Lung (tissue), 12 donors: ENCODE data around the gene MPZL1. TPM values are rescaled to one million over a fixed set of nuclear protein-coding genes. Genes with fewer than 3 reads are reported as not detected.

Experiments used
- ATAC-seq: fragments of 200-7000 bp; cut with Tn5 transposase; one replicate; pipeline ENCODE4 v1.9.1; 2020; ENCODE audit warnings: moderate number of reproducible peaks; ENCODE audit not compliant: insufficient read depth, low FRiP score
- DNase-seq, 3 donors: peaks; one replicate each; pipeline ENCODE4 v3.0.0-alpha.2; 2013 to 2017
- H3K27ac ChIP-seq, 2 donors: one replicate each; pipeline ENCODE4 v1.5.1; 2013; ENCODE audit warnings: mild to moderate bottlenecking in 2 of 2, moderate library complexity in 2 of 2, control low read depth in 1 of 2, inconsistent platforms in 1 of 2, low read depth in 1 of 2, low read length in 1 of 2
- H3K27me3 ChIP-seq, 3 donors: one replicate each; pipeline ENCODE4 v1.5.1; 2013; ENCODE audit warnings: low read length in 2 of 3; ENCODE audit not compliant: control insufficient read depth in 3 of 3, insufficient read depth in 3 of 3
- H3K36me3 ChIP-seq, 4 donors: one replicate each; pipeline ENCODE4 v1.5.1; 2013; ENCODE audit warnings: low read length in 4 of 4, mild to moderate bottlenecking in 1 of 4, moderate library complexity in 1 of 4; ENCODE audit not compliant: control insufficient read depth in 4 of 4, insufficient read depth in 4 of 4
- H3K4me1 ChIP-seq, 5 donors: one replicate each; pipeline ENCODE4 v1.5.1; 2013; ENCODE audit warnings: low read length in 5 of 5, mild to moderate bottlenecking in 2 of 5, moderate library complexity in 1 of 5; ENCODE audit not compliant: control insufficient read depth in 5 of 5, insufficient read depth in 5 of 5
- H3K4me3 ChIP-seq: one replicate; pipeline ENCODE4 v1.5.1; 2013; ENCODE audit warnings: mild to moderate bottlenecking, control low read depth, moderate library complexity
- H3K9ac ChIP-seq, 2 donors: one replicate each; pipeline ENCODE4 v1.5.1; 2013; ENCODE audit warnings: low read length in 2 of 2, control low read depth in 1 of 2; ENCODE audit not compliant: insufficient read depth in 1 of 2
- H3K9me3 ChIP-seq, 4 donors: one replicate each; pipeline ENCODE4 v1.5.1; 2013; ENCODE audit warnings: low read length in 3 of 4, mild to moderate bottlenecking in 1 of 4, moderate library complexity in 1 of 4; ENCODE audit not compliant: control insufficient read depth in 4 of 4, insufficient read depth in 3 of 4
- WGBS, 2 donors: extraction: QIAGEN DNeasy Blood & Tissue Kit; methylation state at CpG; one replicate each; pipeline ENCODE4 v1.1.7; 2013; 5-methylcytosine and 5-hydroxymethylcytosine counted together
- polyA plus RNA-seq, 2 donors: library from polyadenylated mRNA; stranded (reverse); fragments of 200-250 nt; gene quantifications; one replicate each; pipeline ENCODE4 v1.2.1, GENCODE V29; 2013
- total RNA-seq, 2 donors: library from RNA; depleted of rRNA in 1 of 2; stranded (reverse); fragments of >200 nt in 1 of 2; gene quantifications; one replicate each; pipeline ENCODE4 v1.2.1, GENCODE V29; 2014 to 2021
- TF ChIP-seq, protein P1 (sequence below): IDR thresholded peaks from 2 replicates; pipeline ENCODE4 v1.5.1; 2012; ENCODE audit warnings: mild to moderate bottlenecking; ENCODE audit errors: control extremely low read depth, extremely low read depth
- donor health status: control.
- donor health status: control.
- donor health status: Bipolar disorder and iron deficiency.
- donor health status: healthy.
- donor health status: DM: yes; HTN: yes; CAD: no.

Gene MPZL1
- total and polyA plus RNA-seq, 4 donors, result 25.3 to 116 (median 77.0) TPM

GRCh38 chr1:167674156-167674555 is 47.6 kb upstream of the MPZL1 start:
- Histone ChIP-seq H3K36me3 (peaks cover 0 to 2% (median 0%) of the 10 kb centered on the region in 4 donors), H3K9me3 (no peaks in the 10 kb centered on the region), H3K9ac (no peak overlapping the region), H3K4me3 (no peak overlapping the region), H3K27me3 (no peaks in the 10 kb centered on the region), H3K27ac (no peak overlapping the region), H3K4me1 (peaks cover 0 to 18% (median 0%) of the 10 kb centered on the region in 5 donors)
- DNase-seq (no peak), ATAC-seq (no peak)
- TF ChIP-seq, protein P1, sequence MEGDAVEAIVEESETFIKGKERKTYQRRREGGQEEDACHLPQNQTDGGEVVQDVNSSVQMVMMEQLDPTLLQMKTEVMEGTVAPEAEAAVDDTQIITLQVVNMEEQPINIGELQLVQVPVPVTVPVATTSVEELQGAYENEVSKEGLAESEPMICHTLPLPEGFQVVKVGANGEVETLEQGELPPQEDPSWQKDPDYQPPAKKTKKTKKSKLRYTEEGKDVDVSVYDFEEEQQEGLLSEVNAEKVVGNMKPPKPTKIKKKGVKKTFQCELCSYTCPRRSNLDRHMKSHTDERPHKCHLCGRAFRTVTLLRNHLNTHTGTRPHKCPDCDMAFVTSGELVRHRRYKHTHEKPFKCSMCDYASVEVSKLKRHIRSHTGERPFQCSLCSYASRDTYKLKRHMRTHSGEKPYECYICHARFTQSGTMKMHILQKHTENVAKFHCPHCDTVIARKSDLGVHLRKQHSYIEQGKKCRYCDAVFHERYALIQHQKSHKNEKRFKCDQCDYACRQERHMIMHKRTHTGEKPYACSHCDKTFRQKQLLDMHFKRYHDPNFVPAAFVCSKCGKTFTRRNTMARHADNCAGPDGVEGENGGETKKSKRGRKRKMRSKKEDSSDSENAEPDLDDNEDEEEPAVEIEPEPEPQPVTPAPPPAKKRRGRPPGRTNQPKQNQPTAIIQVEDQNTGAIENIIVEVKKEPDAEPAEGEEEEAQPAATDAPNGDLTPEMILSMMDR, result no peak
- WGBS, 2 donors, result 71 to 74% methylated on average over 2 of the region's 2 CpGs

- TF ChIP-seq, protein P1, result no peak
- Histone ChIP-seq H3K4me3 (no peak overlapping the region), H3K9me3 (no peaks in the 10 kb centered on the region), H3K36me3 (peaks cover 0 to 2% (median 0%) of the 10 kb centered on the region in 4 donors), H3K27ac (no peak overlapping the region), H3K9ac (no peak overlapping the region), H3K27me3 (no peaks in the 10 kb centered on the region), H3K4me1 (peaks cover 0 to 8% (median 0%) of the 10 kb centered on the region in 5 donors)
- no peak for DNase-seq
- WGBS, 2 donors, result 86 to 94% methylated on average over 5 of the region's 5 CpGs
- ATAC-seq, result no peak
Observed at GRCh38 chr1:167675440-167675839, 46.3 kb upstream of the MPZL1 start.

DNA sequence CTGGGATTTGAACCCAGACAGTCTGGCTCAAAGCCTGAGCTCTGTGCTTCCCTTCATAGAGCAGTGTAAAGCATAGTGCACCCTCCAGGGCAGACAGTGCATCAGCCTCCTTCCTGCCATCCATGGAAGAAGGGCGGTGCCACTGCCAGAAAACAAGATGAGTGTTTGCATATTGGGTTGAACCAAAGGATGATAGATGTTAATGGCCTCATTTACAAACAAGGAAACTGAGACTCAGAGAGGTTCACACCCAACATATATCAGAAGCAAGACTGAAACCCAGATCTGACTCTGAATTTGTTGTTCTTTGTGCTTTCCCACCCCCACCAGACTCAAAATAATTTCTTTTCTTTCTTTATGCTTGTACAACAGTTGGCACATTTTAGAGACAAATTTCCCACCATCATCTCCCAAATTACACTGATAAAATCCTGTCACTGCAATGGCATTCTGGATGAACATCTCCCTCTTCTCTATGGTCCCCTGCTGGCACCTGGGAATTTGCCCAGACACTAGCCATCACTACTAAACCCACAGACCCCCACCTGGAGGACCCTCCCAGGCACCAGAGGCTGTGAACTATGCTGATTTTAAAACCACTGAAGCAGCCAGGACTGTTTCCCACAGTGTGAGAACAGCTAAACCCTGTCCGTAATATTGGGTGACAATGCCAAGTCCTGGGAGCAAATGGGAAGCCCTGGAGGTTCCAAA is 45.4 kb upstream of the MPZL1 start:
- H3K4me1 ChIP-seq, result peaks cover 0 to 13% (median 0%) of the 10 kb centered on the region in 5 donors
- no peak overlapping the region for H3K4me3 ChIP-seq
- no peak overlapping the region for H3K27ac ChIP-seq
- TF ChIP-seq, protein P1, result no peak
- H3K27me3 ChIP-seq, result no peaks in the 10 kb centered on the region
- ATAC-seq (no peak), DNase-seq (no peak)
- 92 to 94% methylated on average over 2 of the region's 2 CpGs for WGBS, 2 donors
- H3K36me3 ChIP-seq, result peaks cover 0 to 2% (median 0%) of the 10 kb centered on the region in 4 donors
- H3K9ac ChIP-seq, result no peak overlapping the region
- H3K9me3 ChIP-seq, result no peaks in the 10 kb centered on the region
